ENCODE results near the gene SMIM10L2A. TPM values are rescaled to one million over a fixed set of nuclear protein-coding genes. Genes with fewer than 3 reads are reported as not detected.

SMIM10L2A gene
- total RNA-seq, 2 experiments from 2014 or later: 0.22 to 0.23 TPM

DNA sequence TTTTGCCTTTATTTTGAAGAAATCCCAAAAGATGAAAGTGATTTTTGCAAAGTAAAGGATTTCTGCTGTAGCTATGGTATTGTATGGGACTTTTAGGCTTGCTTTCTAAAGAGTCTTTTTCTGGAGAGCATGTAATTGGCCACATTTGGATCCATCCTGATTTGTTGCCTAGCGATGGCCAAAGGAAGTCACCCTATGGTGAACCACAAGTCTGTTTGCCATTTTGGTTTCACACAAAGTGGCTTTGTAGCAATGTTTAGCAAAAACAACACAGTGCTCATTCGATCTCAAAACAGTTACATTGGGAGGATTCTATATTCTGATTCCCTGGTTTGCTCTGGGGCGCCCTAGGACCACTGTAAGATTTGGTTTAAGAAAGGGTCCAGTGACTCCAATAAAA is 54.6 kb downstream of the SMIM10L2A start:
- no peaks in the 10 kb centered on the region for H3K9me3 Mint-ChIP-seq
- H3K36me3 Mint-ChIP-seq (ENCODE audit: low read depth): no peaks in the 10 kb centered on the region
- no peak overlapping the region for H3K27ac Mint-ChIP-seq
- ChIA-PET CTCF (interaction anchor here (1.8 kb wide), 1 partner anchor 269 kb away, joined by 4 read pairs; no protein-coding TSS in a partner anchor), POLR2A (no interaction called here)
- no peak for DNase-seq
- H3K4me1 Mint-ChIP-seq (ENCODE audit: low read depth): no peaks in the 10 kb centered on the region
- TF ChIP-seq, protein P1, sequence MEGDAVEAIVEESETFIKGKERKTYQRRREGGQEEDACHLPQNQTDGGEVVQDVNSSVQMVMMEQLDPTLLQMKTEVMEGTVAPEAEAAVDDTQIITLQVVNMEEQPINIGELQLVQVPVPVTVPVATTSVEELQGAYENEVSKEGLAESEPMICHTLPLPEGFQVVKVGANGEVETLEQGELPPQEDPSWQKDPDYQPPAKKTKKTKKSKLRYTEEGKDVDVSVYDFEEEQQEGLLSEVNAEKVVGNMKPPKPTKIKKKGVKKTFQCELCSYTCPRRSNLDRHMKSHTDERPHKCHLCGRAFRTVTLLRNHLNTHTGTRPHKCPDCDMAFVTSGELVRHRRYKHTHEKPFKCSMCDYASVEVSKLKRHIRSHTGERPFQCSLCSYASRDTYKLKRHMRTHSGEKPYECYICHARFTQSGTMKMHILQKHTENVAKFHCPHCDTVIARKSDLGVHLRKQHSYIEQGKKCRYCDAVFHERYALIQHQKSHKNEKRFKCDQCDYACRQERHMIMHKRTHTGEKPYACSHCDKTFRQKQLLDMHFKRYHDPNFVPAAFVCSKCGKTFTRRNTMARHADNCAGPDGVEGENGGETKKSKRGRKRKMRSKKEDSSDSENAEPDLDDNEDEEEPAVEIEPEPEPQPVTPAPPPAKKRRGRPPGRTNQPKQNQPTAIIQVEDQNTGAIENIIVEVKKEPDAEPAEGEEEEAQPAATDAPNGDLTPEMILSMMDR (IDR thresholded peaks at IDR 0.05): no peak
- H3K27me3 Mint-ChIP-seq: peaks cover 1% of the 10 kb centered on the region
- no peak for ATAC-seq
- intact Hi-C loops (cut with micrococcal nuclease): no loop called here
- H3K4me3 Mint-ChIP-seq: no peak overlapping the region

DNA sequence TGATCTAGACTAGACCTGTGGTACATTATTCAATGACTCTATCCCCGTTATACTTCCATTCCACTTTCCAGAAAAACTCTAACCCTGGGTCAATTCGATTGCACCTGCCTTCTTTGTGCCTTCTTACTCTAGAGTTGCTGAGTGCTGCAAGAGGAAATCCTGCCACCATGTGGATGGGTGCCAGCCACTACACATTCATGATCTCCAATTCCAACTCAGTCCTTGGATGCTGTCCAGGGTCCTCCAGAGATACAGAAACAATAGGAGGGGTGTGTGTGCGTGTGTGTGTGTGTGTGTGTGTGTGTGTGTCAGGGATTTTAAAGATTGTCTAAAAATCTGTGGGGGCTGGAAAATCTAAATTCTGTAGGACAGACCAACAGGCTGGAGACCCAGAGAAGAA is 55.8 kb downstream of the SMIM10L2A start:
- POLR2A ChIA-PET: no interaction called here
- peak; percentile 73 for ATAC-seq
- Mint-ChIP-seq H3K36me3 (ENCODE audit: low read depth) (no peaks in the 10 kb centered on the region), H3K9me3 (no peaks in the 10 kb centered on the region), H3K27me3 (peaks cover 1% of the 10 kb centered on the region), H3K4me3 (no peak overlapping the region), H3K27ac (no peak overlapping the region), H3K4me1 (ENCODE audit: low read depth) (no peaks in the 10 kb centered on the region)
- intact Hi-C loops (cut with micrococcal nuclease): no loop called here
- CTCF ChIA-PET: no interaction called here
- TF ChIP-seq, protein P1 (IDR thresholded peaks at IDR 0.05): peak; percentile 26
- peak; percentile 59 for DNase-seq

Other genes starting within 250 kb of the SMIM10L2A start
- not detected for gene ETDA, start 169.9 kb upstream of the SMIM10L2A start, total RNA-seq
- not detected for gene ETDC, start 112.5 kb upstream of the SMIM10L2A start, total RNA-seq
- gene ZNF75D, start 77.8 kb upstream of the SMIM10L2A start, total RNA-seq: 1 to 10 TPM; 2.5 to 3.5 TPM
- gene ZNF449, start 77.1 kb upstream of the SMIM10L2A start, total RNA-seq: 1 to 10 TPM; 1.2 to 1.3 TPM
- gene INTS6L, start 98.7 kb downstream of the SMIM10L2A start, total RNA-seq: 10 to 100 TPM; 19.9 to 21.0 TPM